Fibroblast of pulmonary artery (primary cell): ENCODE results near the gene DCAF8.

Source experiments
- DNase-seq: peaks from one replicate; pipeline ENCODE4 v3.0.0-alpha.2; 2010; ENCODE audit warnings: low read depth
- H3K4me3 ChIP-seq: replicated peaks from 2 replicates; pipeline ENCODE4 v1.5.1; 2011; ENCODE audit warnings: low read depth, mild to moderate bottlenecking, control low read depth, low read length, moderate library complexity
- TF ChIP-seq, protein P1 (sequence below): IDR thresholded peaks from 2 replicates; pipeline ENCODE4 v1.5.1; 2011; ENCODE audit warnings: mild to moderate bottlenecking, control low read depth, low read length, inconsistent platforms; ENCODE audit errors: missing control alignments

Gene DCAF8

DNA sequence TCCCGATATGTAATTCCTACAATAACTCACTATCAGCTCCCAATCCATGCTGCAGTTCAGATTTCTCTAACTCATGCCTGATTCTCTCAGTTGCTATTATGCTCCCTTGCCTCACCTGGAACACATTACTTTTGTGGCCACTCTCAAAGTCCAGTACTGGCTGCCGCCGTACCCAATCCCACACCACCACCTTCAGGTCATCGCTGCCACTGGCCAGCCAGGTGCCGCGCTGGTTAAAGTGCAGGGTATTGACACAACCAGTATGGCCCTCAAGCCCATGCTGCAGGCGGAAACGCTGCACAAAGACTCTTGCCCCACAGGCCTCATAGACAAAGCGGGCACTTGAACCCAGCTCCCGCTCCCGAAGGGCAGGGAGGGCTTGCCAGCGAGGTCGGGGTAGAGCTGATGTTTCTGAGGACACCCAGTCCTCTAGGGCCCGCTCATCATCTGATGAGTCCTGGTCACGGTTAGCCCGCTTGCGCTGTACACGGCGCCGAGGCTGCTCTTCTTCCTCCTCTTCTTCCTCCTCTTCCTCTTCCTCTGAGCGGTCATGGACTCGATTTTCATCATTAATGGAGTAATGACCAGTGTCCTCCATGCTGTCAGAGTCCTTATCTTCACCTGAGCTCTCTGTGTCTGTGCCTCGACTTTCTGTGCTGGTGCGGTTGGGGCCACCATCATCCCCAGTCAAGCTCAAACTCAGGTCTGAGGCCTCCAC lies 22.6 kb downstream of the DCAF8 start:
- H3K4me3 ChIP-seq, result no peak overlapping the region
- no peak for DNase-seq
- TF ChIP-seq, protein P1, sequence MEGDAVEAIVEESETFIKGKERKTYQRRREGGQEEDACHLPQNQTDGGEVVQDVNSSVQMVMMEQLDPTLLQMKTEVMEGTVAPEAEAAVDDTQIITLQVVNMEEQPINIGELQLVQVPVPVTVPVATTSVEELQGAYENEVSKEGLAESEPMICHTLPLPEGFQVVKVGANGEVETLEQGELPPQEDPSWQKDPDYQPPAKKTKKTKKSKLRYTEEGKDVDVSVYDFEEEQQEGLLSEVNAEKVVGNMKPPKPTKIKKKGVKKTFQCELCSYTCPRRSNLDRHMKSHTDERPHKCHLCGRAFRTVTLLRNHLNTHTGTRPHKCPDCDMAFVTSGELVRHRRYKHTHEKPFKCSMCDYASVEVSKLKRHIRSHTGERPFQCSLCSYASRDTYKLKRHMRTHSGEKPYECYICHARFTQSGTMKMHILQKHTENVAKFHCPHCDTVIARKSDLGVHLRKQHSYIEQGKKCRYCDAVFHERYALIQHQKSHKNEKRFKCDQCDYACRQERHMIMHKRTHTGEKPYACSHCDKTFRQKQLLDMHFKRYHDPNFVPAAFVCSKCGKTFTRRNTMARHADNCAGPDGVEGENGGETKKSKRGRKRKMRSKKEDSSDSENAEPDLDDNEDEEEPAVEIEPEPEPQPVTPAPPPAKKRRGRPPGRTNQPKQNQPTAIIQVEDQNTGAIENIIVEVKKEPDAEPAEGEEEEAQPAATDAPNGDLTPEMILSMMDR, result no peak

DNA sequence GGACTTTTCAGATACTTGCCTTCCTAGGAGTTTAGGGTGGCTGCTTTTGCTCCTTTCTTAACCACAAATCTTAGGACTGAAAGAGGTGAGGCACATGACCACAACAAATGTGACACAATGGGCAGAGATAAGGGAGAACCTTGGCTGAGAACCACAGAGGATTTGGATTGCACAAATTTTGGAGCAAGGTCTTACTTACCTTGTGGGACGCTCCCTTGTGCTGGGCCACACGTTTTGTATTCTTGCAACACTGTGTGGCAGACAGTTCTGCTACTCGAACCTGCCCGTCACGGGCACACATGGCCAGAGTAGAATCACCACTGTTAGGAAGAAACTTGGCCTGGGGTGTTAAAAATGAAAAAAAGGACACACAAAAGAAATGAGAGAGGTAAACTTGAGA lies 23.9 kb downstream of the DCAF8 start:
- TF ChIP-seq, protein P1, result no peak
- H3K4me3 ChIP-seq, result no peak overlapping the region
- DNase-seq, result no peak

DNA sequence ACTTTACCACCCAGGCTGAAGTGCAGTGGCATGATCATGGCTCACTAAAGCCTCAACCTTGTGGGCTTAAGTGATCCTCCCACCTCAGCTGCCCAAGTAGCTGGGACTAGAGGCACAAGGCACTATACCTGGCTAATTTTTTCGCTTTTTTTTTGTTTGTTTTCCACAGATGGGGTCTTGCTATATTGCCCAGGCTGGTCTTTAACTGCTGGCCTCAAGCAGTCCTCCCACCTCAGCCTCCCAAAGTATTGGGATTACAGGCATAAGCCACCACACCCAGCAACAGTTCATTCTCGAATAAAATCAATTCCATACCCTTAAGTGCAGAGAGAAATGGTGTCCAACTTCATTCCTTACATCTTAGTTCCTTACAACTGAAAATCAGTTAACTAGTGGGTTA lies 24.8 kb downstream of the DCAF8 start:
- TF ChIP-seq, protein P1, result no peak
- H3K4me3 ChIP-seq, result no peak overlapping the region
- no peak for DNase-seq

DNA sequence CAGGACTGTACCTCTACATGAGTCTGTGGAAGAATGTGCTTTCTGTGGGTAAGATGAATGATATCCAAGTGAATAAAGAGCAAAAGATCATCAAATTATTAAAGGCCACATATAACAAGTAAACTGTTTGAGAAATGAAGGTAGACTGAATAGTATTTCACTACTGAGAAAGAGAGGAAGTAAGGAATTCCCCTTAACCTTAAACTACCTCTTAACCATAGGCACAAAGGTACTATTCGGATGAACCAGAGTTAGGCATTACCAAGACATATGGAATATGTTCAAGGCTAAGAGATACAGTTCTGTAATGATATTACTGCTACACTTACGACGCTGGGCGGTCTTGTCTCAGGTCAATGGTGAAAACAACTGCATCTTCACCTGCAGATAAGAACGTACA lies 25.5 kb downstream of the DCAF8 start:
- TF ChIP-seq, protein P1, result no peak
- H3K4me3 ChIP-seq, result no peak overlapping the region
- no peak for DNase-seq

DNA sequence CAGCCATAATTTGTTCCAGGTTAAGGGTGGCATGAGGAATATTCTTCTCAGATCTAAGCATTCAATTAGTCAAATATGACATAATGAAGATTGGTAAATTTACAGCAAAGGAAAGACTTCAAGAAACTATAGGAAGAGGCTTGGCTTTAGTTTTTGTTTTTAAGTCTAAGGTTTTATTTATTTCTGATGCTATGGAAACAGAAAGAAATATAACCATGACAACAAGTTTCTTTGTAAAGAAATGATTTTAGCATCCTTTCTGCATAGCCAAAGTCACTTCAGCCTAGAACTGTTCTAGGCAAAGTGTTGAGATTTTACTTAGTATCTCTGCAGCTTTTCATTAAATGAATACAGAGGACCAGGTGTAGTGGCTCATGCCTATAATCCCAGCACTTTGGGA lies 29.4 kb downstream of the DCAF8 start:
- TF ChIP-seq, protein P1, result no peak
- no peak overlapping the region for H3K4me3 ChIP-seq
- DNase-seq, result no peak

DNA sequence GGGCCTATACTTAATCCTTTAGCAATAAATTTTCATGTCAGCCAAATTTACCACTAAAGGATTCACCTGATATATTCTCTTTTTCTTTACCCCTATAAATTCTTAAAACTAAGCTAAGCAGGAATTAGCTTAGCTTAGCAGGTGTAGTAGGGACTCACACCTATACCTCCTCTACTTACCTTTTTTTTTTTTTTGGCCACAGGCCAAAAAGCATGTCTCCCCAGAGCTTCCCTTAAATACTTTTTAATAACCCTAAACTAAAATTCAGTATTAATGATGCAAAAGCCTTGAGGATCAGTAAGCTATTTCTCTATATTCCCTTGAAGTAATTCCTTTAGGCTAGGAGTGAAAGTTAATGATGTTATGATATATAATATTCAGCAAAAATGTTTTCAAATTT lies 33.9 kb downstream of the DCAF8 start:
- DNase-seq, result no peak
- TF ChIP-seq, protein P1, result no peak
- no peak overlapping the region for H3K4me3 ChIP-seq

DNA sequence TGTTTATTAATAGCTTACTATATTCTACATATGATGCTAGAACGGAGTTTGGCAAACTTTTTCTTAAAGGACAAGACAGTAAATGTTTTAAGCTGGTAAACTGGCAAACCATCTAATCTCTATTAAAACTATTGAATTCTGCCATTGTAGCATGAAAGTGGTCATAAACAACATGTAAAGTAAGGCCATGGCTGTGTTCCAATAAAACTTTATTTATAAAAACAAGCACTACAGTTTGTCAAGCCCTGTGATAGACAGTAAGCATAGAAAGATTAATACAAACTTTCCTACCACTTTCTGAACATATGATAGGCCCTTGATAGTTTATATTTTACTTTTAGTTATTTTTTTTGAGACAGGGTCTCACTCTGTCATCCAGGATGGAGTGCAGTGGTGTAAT lies 34.8 kb downstream of the DCAF8 start:
- TF ChIP-seq, protein P1, result no peak
- no peak for DNase-seq
- H3K4me3 ChIP-seq, result no peak overlapping the region
